ENCODE results near the gene STRAP.

- no peak for TF ChIP-seq POLR2A (IDR thresholded peaks at IDR 0.05)
- TF ChIP-seq CTCF (IDR thresholded peaks at IDR 0.05): no peak
- TF ChIP-seq POLR2AphosphoS5 (IDR thresholded peaks at IDR 0.05): no peak
- no peak for TF ChIP-seq EP300 (IDR thresholded peaks at IDR 0.05)
Observed at GRCh38 chr12:15875863-15876262, 6.3 kb upstream of the STRAP start.
